MM.1S (cell line): Measurements from ENCODE around the gene FAM120B.

ENCODE experiments used
- CTCF ChIP-seq: fragments of 300-600 bp; sonication (generic); IDR thresholded peaks from 2 replicates; pipeline ENCODE4 v1.5.1; 2016; ENCODE audit warnings: antibody characterized with exemption, low read length, mixed read lengths
- EZH2 ChIP-seq: fragments of 300-600 bp; sonication (generic); optimal IDR thresholded peaks from 2 replicates; pipeline ENCODE3; 2017; ENCODE audit warnings: low read depth, mild to moderate bottlenecking, antibody characterized with exemption, low read length, mixed read lengths

- no peak for TF ChIP-seq CTCF
- no peak for TF ChIP-seq EZH2
Measured at GRCh38 chr6:170374571-170375444, 68.2 kb downstream of the FAM120B start.
